Dedifferentiated amniotic fluid mesenchymal stem cell (primary cell): ENCODE results near the gene DYRK4.
A peak's percentile ranks its signal among the peaks of the same experiment; 100 is the strongest.

Experiments
- DNase-seq: peaks from one replicate; pipeline ENCODE4 v3.0.0-alpha.2; 2016; ENCODE audit errors: extremely low spot score

The DYRK4 gene

GRCh38 chr12:4563336-4563735, 1.3 kb downstream of the DYRK4 start:
- DNase-seq, result no peak

- no peak for DNase-seq
Measured at GRCh38 chr12:4564818-4565217, 2.8 kb downstream of the DYRK4 start.

GRCh38 chr12:4566474-4566873, 4.5 kb downstream of the DYRK4 start:
- no peak for DNase-seq

GRCh38 chr12:4567073-4567881, 5.3 kb downstream of the DYRK4 start:
- no peak for DNase-seq

GRCh38 chr12:4569261-4569660, 7.3 kb downstream of the DYRK4 start:
- DNase-seq, result no peak

GRCh38 chr12:4572680-4573079, 10.7 kb downstream of the DYRK4 start:
- no peak for DNase-seq

GRCh38 chr12:4579305-4580102, 17.5 kb downstream of the DYRK4 start:
- no peak for DNase-seq

- DNase-seq, result no peak
Measured at GRCh38 chr12:4580281-4580688, 18.3 kb downstream of the DYRK4 start.

- DNase-seq, result no peak
Measured at GRCh38 chr12:4584281-4584680, 22.3 kb downstream of the DYRK4 start.

- no peak for DNase-seq
Measured at GRCh38 chr12:4584896-4585295, 22.9 kb downstream of the DYRK4 start.

GRCh38 chr12:4586500-4586899, 24.5 kb downstream of the DYRK4 start:
- DNase-seq, result no peak

GRCh38 chr12:4587108-4587507, 25.1 kb downstream of the DYRK4 start:
- no peak for DNase-seq

- no peak for DNase-seq
Measured at GRCh38 chr12:4588916-4589315, 26.9 kb downstream of the DYRK4 start.

GRCh38 chr12:4589941-4590340, 27.9 kb downstream of the DYRK4 start:
- DNase-seq, result no peak

- DNase-seq, result no peak
Measured at GRCh38 chr12:4591180-4591687, 29.2 kb downstream of the DYRK4 start.

GRCh38 chr12:4595881-4596280, 33.9 kb downstream of the DYRK4 start:
- DNase-seq, result no peak

- no peak for DNase-seq
Measured at GRCh38 chr12:4603421-4603820, 41.4 kb downstream of the DYRK4 start.

GRCh38 chr12:4603946-4604345, 41.9 kb downstream of the DYRK4 start:
- no peak for DNase-seq

- peak; percentile 91 for DNase-seq
Measured at GRCh38 chr12:4604684-4605193, 42.7 kb downstream of the DYRK4 start.

- DNase-seq, result no peak
Measured at GRCh38 chr12:4607056-4607455, 45.0 kb downstream of the DYRK4 start.

GRCh38 chr12:4609071-4609470, 47.1 kb downstream of the DYRK4 start:
- DNase-seq, result no peak

- DNase-seq, result no peak
Measured at GRCh38 chr12:4610481-4610880, 48.5 kb downstream of the DYRK4 start.

- no peak for DNase-seq
Measured at GRCh38 chr12:4615667-4616066, 53.7 kb downstream of the DYRK4 start.
